Activated CD4-positive, alpha-beta T cell treated with anti-CD3 and anti-CD28 coated beads, Interleukin-2, amount 50 U/mL, for 48 hours (primary cell): ENCODE results near the gene XKR7.
A peak's percentile ranks its signal among the peaks of the same experiment; 100 is the strongest.
"Not testable (repeated sequence)": the region's sequence is repeated elsewhere in the genome, so short reads cannot be mapped to it uniquely, and the experiment has no call there.

Source experiments
- DNase-seq, 2 experiments: peaks; one replicate each; pipeline ENCODE4 v3.0.0-alpha.2; 2020

The XKR7 gene

DNA sequence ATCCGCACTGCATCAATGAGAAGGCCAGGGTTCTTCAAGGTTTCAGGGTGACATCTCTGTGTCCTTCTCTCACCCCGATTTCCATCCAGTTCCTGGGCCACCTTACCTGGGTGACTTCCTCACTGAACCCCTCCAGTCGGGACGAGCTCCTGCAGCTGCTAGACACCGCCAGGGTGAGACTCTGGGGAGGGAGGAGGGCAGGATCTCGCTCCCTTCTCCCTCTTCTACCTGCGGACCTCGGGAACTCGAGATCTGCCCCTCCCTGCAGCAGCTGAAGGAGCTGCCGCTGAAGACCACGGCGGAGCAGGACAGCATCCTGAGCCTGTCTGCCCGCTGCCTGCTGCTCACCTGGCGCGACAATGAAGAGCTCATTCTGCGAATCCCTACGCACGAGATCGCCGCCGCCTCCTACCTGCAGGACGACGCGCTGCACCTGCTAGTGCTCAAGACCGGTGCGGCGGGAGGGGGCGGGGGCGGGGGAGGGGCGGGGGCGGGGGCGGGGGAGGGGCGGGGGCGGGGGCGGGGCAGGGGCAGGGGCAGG lies 49.8 kb downstream of the XKR7 start:
- peak; percentile 26 to 32 for DNase-seq

DNA sequence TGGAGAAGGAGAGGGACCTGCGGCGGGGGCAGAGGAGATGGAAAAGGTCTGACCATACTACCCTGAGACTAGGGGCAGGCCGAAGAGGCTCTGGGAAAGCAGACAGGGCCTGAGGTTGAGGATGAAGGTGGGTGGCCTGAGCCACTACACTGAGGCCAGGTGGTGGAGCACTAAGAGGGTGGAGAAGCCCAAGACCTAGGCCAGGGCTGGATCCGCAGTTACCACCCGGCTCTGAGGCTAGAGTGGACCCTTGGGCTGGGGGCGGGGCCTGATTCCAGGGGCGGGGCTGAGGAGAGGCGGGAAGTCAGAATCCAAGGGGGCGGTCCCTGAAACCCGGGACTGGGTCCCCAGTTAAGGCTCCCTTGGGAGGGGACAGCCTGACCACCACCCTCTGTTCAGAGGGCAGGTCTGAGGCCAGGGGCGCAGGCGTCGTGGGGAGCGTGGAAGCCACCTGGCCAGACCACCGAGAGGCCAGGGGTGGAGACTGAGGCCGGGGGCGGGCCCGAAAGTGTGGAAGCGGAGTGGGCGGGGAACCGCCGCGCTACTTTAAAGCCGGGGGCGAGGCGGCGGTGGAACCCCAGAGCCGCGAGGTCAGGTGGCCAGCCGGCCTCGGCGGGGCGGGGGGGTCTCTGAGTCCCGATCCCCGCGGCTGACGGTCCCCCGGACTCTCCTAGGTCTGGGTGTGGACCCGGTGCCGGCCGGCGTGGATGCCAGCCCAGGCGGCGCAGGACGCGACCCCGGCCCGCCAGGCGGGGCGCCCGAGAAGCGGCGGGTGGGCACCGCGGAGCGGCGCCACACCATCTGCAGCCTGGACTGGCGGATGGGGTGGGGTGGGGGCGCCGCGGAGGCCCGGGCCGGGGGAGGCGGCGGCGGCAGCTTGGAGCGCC lies 50.6 kb downstream of the XKR7 start:
- DNase-seq = peak; percentile 67 to 71

DNA sequence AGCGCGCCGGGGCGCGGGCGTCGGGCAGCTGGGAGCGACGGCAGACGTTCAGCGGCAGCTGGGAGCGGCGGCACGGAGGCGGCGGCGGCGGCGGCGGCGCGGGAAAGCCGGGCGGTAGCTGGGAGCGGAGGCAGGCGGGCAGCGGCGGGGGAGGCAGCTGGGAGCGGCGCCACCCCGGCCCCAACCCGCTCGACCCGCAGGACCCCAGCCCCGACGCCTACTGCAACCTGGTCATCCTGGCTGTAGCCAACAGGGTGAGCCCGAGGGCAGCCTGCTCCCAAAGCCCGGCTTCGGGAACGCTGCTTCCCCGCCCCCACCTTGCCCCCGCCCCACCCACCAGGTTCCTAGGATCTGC lies 51.2 kb downstream of the XKR7 start:
- DNase-seq = peak; percentile 9 to 18

DNA sequence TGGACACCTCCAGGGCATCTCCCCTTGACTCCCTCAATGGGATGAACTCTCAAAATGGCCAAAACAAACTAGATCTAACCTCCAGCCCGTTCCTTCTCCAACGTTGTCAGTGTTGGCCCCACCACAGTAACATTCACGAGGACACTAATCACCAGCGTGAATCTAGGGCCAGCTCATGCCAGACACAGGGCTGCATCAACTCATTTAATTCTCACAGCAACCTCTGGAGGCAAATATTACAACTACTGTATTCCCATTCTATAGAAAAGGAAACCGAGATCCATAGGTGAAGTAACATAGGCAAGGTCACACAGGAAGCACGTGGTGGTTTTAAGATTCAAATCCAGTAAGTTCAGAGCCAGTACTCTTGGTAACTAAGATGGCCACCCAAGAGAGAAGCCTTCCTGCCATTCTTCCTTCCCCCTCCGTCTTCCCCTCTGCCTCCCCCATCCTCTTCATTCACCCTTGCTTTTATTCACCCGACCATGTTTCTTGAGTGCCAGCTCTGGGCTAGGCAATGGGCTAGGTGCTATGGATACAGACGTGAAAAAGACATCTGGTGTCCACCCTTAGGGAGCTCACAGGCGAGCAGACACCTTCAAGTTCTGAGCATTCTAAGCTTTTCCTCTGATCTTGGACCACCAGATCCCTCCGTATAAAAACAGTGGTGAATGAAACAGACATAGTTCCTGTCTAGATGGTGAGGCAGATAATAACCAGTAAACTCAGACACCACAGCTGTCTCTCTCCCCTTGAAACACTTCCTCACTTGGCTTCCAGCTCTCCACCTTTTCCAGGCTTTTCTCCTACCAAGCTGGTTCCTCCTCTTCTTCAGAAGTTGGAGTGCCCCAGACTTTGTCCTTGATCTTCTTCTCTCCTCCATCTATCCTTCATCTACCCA lies 51.9 kb downstream of the XKR7 start:
- no peak for DNase-seq

DNA sequence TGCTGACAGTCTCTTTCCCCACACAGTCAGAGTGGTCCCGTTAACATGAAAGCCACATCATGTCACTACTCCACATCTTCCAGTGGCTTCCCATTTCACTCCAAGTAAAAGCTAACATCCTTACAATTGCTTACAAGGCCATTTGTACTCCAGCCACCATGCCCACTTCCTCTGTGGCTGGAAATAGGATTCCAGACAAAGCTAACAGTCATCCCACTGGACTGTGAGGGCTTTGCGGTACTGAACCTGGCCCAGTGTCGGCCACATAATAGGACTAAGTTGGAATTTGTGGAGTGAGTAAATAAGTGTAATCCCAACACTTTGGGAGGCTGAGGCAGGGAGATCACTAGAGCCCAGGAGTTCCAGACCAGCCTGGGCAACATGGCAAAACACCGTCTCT lies 53.1 kb downstream of the XKR7 start:
- DNase-seq = no peak

DNA sequence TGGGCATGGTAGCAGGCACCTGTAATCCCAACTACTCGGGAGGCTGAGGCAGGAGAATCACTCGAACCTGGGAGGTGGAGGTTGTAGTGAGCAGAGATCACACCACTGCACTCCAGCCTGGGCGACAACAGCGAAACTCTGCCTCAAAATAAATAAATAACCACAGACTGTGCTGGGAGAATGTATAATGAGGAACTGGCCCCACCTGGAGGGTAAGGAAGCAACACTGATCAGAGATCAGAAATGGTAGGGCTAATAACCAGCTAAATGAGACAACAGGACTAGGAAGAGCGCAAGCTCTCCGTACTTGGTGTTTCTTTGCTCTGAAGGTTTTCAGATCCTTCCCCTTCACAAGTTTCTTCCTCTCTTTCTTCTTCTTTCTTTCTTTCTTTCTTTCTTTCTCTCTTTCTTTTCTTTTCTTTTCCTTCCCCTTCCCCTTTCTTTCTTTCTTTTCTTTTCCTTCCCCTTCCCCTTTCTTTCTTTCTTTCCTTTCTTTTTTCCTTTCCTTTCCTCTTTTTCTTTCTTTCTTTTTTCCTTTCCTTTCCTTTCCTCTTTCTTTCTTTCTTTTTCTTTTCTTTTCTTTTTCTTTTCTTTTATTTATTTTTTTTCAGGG lies 56.8 kb downstream of the XKR7 start:
- DNase-seq = no peak

DNA sequence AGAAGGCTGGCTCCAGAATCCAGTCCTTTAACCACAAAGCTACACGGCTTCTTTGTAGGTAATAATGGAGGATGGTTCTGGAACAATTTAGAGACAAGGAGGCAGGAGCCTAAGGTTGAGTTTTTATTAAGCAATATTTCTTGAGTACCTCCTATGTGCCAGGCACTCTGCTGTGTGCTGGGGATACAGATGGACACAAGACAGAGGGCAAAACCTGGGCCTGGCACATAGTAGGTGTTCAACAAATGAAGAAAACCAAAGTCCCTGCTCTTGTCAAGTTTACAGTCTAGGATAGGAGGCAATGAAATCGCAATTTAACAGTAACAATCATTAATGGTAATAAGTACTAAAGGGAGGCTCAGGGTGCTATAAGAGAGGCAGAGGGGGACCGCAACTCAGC lies 59.7 kb downstream of the XKR7 start:
- no peak for DNase-seq

DNA sequence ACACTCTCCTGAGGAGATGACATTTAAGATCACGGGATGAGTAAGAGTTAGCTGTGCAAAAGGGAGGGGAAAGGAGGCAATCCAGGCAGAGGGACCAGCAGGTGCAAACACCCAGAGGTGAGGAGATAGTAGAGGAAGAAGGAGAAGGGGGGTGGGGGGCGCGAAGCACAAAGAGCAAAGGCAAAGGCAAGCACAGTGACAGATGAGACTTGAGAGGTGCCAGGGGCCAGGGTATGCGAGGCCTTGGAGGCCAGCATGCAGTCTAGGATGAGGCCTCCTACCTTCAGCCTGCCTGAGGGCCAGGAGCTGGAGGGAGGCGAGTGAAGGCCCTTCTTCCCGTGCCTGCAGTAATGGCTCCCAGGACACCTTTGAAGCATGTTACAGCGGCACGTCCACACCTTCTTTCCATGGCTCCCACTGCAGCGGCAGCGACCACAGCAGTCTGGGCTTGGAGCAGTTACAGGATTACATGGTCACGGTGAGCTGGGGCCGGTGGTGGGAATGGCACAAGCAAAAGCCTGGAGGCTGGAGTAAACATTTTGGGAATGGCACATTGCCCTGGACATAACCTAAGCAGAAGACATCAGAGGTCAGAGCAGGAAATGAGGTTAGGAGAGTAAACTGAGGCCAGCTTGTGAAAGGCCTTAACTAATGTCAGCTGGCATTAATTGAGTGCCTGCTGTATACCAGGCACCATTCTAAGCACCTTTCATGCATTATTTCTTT lies 60.9 kb downstream of the XKR7 start:
- DNase-seq = no peak

DNA sequence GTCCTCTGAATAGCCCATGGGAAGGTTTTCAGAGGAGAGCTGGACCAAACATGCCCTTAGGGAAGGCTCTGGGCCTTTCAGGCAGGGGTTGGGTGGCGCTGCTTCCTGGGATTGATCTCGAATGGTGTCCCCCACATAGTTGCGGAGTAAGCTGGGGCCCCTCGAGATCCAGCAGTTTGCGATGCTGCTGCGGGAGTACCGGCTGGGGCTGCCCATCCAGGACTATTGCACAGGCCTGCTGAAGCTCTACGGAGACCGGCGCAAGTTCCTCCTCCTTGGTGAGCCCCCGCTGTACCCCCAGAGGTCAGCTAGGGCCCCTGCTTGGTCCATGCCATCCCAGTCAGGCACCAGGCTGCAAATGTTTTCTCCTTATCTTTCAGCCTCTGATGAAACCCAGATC lies 61.6 kb downstream of the XKR7 start:
- DNase-seq = no peak

DNA sequence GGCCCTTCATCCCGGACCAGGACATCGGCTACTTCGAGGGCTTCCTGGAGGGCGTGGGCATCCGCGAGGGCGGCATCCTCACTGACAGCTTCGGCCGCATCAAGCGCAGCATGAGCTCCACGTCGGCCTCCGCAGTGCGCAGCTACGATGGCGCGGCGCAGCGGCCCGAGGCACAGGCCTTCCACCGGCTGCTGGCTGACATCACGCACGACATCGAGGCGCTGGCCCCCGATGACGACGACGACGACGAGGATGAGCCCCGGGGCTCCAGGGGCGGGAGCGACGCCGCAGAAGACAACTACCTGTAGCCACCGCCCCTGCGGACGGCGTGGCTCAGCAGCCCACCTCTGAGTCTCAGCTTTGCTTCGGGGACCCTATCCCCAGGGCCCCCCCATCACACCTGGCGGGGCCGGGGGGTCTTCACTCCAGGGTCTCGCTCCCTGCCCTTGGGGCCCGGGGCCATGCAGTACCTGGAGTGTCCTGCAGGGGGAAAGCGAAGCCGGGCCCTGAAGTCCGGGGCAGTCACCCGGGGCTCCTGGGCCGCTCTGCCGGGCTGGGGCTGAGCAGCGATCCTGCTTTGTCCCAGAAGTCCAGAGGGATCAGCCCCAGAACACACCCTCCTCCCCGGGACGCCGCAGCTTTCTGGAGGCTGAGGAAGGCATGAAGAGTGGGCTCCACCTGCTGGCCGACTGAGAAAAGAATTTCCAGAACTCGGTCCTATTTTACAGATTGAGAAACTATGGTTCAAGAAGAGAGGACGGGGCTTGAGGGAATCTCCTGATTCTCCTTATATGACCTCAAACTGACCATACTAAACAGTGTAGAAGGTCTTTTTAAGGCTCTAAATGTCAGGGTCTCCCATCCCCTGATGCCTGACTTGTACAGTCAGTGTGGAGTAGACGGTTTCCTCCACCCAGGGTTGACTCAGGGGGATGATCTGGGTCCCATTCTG lies 63.3 kb downstream of the XKR7 start:
- DNase-seq = peak; percentile 63 to 65

DNA sequence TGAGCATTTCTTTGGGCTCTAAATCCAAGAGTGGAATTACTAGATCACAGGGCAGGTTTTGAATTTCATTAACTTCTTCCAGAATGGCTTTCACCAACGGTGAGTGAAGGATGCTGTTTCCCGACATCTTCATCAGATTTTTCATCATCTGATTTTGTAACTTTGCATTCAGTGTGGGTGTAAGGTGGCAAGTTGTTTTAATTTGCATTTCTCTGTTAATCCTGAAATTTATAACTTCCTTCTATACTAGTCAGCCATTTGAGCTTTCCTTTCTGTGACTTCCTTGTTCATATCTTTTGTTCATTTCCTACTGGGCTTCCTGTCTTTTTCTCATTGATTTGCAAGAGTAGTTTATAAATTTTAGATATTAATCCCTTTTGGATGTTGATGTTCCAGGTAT lies 65.4 kb downstream of the XKR7 start:
- no peak for DNase-seq

DNA sequence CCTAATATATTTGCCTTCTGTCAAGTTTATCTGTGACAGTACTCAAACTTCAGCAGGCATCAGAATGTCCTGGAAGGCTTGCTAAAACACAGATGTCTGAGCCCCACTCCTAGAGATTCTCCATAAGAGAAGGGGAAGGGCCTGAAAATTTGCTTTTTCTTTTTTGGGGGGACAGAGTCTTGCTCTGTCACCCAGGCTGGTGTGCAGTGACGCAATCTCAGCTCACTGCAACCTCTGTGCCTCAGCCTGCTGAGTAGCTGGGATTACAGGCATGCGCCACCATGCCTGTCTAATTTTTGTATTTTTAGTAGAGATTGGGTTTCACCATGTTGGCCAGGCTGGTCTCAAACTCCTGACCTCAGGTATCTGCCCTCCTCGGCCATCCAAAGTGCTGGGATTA lies 65.8 kb downstream of the XKR7 start:
- not testable (repeated sequence) for DNase-seq

DNA sequence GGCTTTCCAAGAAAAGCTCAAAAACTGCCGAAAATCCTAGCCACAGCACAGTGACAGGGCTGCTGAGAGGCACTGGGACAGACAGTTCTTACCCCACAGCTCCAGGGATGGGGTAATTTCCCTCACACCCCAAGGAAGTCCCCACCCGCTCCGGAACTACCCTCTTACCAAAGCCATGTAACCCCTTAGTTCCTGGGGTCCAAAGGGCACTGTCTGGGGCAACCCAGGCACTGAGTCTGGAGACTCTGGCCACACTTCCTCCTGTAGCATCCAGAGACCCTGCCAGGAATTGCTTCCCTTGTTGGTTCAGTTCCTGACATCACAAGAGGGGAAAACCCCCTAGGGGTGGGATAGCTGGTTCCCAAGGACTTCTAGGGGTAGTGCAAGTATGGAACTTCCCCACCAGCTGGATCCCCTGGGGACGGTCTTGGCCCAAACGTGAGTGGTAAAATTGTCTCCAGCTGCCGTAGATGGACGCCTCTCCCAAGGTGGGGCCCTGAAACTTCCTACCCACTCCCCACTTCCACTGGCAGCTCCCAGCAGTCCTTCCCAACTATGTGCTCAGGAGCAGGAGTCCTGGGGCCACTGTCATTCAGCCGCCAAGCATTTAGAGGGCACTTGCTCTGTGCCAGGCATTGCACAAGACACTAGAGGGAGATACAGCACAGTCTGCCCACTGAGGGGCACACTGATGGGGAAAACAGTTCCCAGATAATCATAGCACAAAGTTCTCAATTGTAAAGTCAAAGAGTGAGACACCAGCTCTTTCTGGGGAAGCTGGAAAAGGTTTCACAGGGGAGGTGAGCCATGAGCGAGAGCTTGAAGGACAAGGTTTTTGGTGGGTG lies 66.9 kb downstream of the XKR7 start:
- DNase-seq = no peak

DNA sequence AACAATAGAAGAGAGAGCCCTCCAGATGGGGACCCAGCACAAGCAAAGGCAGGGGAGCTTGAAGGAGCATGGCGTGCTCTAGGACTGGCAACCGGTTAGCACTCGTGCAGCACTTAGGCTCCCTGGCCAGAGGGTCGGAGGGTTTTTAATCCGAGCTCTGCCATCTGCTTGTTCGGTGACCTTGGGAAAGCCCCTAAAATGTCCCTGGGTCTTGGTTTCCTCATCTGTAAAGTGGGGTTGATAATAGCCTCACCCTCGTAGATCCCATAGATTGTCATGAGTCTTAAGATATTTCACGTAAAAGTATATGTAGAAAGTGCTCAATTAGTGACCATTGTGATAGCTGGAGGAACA lies 67.5 kb downstream of the XKR7 start:
- no peak for DNase-seq

DNA sequence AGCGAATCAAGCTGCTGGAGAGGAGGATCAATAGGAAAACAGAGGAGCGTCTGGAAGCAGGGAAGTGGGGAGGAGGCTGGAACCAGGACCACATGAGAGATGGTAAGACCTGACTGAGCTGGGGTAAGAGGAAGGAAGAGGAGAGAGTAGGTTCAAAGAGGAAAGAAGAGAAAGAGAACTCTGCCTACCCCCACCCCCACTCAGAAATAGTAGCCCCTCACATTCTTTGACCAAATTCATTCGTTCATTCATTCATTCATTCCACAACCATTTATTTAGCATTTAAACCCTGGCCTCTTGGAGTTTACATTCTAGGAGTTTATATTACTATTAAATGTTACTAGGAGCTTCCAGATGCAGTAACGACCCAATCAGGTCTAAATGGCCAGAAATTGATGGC lies 68.3 kb downstream of the XKR7 start:
- no peak for DNase-seq

DNA sequence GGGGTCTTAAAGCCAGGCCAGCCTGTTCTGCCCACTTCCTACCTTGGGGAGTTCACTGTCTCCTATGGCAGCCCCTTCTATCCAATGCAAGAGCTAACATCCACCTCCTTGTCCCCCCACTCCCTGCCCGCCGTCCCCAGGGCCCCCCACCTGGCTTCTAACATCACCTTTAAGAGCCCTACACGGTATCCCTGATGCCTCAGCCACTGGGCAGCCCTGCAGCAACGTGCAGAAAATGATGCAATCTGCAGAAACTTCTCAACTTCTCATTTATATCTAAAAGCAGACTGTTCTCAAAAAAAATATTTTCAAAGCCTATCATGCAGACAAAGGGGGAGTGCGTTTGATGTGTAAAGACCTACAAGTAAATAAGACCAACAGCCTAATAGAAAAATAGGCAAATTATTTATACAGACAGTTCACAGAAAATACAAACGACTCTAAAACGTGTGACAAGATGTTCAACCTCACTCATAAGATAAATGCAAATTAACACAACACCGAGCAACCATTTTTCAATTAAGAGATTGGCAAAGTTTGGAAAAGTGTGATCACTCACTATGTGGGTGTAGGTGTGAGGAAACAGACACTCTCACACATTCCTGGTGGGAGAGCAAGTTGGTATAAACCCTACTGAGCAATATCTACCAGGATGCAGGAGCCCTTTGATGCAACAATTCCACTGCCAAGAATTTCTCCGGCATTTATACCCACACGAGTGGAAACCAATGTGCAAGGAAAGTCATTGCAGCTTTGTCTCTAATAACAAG lies 69.0 kb downstream of the XKR7 start:
- DNase-seq = no peak

DNA sequence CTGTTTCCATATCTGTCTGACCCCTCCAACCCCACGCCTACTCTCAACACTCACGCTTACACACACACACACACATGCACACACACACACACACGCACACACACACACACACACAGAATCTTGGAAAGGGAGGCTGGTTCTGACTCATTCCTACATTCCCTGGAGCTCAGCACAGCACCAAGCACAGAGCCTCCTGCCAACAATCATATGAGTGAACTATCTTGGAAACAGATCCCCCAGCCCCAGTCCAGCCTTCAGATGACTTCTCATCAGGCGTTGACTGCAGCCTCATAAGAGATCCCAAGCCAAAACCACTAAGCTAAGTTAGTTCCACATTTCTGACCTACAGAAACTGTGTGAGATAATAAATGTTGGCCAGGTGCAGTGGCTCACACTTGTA lies 70.0 kb downstream of the XKR7 start:
- no peak for DNase-seq

DNA sequence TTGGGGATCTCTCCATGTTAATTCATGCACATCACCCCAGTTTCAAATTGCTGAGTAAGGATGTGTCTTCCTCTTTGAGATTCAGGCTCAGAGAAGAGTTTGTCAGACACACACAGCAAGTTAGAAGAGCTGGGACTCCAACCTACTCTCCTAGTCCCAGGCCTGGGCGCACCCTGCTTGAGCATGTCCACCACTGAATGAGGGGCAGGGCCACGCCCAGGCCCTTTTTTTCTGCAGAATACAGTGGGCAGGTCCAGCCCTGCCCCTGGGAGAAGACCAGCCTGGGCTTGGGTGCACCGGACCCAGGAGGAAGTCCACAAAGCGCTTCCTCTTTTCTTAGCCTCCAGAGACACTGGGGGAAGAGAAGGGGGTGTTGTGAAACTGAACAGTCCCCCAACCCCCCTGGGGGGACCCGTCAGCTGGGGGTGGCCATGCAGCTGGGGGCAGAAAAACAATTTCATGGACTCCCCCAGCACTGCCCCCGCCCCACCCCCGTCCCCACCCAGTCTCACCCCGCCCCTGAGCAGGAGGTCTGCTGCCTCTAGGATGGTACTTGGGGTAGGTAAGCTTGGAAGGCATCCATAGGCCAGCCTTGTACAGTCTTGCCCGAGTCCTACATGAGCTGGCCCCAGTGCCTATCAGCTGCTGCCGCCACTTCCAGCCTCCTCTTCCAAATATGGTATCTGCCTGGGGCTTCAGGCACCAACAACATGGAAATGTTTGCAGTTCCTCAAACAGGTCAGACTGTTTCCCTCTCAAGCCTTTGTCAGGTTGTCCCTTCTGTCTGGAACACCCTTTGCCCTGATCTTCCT lies 72.4 kb downstream of the XKR7 start:
- DNase-seq = no peak

DNA sequence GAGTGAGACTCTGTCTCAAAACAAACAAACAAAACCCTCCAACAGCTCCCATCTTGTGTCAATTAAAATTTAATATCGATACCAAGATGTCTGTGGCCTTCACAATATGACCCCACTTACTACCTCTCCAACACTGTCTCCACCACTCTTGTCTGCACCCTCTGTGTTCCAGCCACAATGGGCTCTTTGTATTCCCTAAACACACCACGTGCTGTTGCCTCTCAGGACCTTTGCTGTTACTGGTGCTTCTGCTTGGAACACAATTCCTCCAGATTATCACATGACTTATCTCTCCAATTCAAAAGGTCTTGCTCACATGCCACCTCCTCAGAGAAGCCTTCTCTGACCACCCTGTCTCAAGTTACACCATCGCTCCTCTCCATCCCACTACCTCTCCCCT lies 78.0 kb downstream of the XKR7 start:
- no peak for DNase-seq
